HFFc6 (cell line): ENCODE measurements around the gene DMRTC2. TPM values are rescaled to one million over a fixed set of nuclear protein-coding genes. Genes with fewer than 3 reads are reported as not detected.

Experiments
- DNase-seq: peaks from one replicate; pipeline ENCODE4 v3.0.0-alpha.2; 2018
- H3K27ac Mint-ChIP-seq: 2 replicates; pipeline ENCODE4 v1.8.0; 2020; ENCODE audit warnings: mild to moderate bottlenecking, mixed read lengths
- H3K27me3 Mint-ChIP-seq: 2 replicates; pipeline ENCODE4 v1.8.0; 2021; ENCODE audit warnings: mild to moderate bottlenecking, moderate library complexity, mixed read lengths; ENCODE audit not compliant: insufficient read depth
- H3K36me3 Mint-ChIP-seq: 2 replicates; pipeline ENCODE4 v1.8.0; 2021; ENCODE audit warnings: low read depth, mixed read lengths
- H3K4me1 Mint-ChIP-seq: 2 replicates; pipeline ENCODE4 v1.8.0; 2020; ENCODE audit warnings: low read depth, mixed read lengths
- H3K4me3 Mint-ChIP-seq: 2 replicates; pipeline ENCODE4 v1.8.0; 2020; ENCODE audit warnings: mild to moderate bottlenecking, moderate library complexity, mixed read lengths
- H3K9me3 Mint-ChIP-seq: 2 replicates; pipeline ENCODE4 v1.8.0; 2020; ENCODE audit warnings: mild to moderate bottlenecking, mixed read lengths
- CTCF ChIP-seq: fragments of 200-600 bp; sonication (generic); IDR thresholded peaks from 2 replicates; pipeline ENCODE4 v1.5.0; 2021; ENCODE audit warnings: antibody characterized with exemption, mild to moderate bottlenecking
- total RNA-seq, 6 experiments: library from RNA; stranded (reverse); fragmentation: NEBNext Ultra II Directional; extraction: Animal tissue kit (Norgen Biotek cat#: 25700); gene quantifications; 2 replicates in 1 of 6; 3 replicates in 5 of 6; pipeline ENCODE4 v1.2.3, GENCODE V29; 2021

DMRTC2 gene
- total RNA-seq, 6 experiments from 2014 or later = not detected

GRCh38 chr19:41887711-41888382 lies 43.0 kb downstream of the DMRTC2 start:
- 0 out of 2 replicates have a peak, but pooled peaks have one; percentile 9 for TF ChIP-seq CTCF
- H3K4me3 Mint-ChIP-seq = no peak overlapping the region
- H3K27me3 Mint-ChIP-seq = no peaks in the 10 kb centered on the region; the same call in 1 of the 2 replicates
- peak; percentile 62 for DNase-seq
- peak overlapping the region; percentile 61 for H3K27ac Mint-ChIP-seq
- no peaks in the 10 kb centered on the region for H3K9me3 Mint-ChIP-seq
- peaks cover 5% of the 10 kb centered on the region; the same call in 1 of the 2 replicates for H3K36me3 Mint-ChIP-seq
- H3K4me1 Mint-ChIP-seq = peaks cover 38% of the 10 kb centered on the region

GRCh38 chr19:41888926-41889325 lies 44.1 kb downstream of the DMRTC2 start:
- Mint-ChIP-seq H3K27me3 (no peaks in the 10 kb centered on the region; the same call in 1 of the 2 replicates), H3K9me3 (no peaks in the 10 kb centered on the region), H3K36me3 (no peaks in the 10 kb centered on the region; the same call in 1 of the 2 replicates), H3K4me3 (no peak overlapping the region), H3K27ac (no peak overlapping the region), H3K4me1 (peaks cover 33% of the 10 kb centered on the region)
- peak; percentile 26 for TF ChIP-seq CTCF
- no peak for DNase-seq

GRCh38 chr19:41889896-41890295 lies 45.1 kb downstream of the DMRTC2 start:
- Mint-ChIP-seq H3K9me3 (no peaks in the 10 kb centered on the region), H3K27me3 (no peaks in the 10 kb centered on the region; the same call in 1 of the 2 replicates), H3K4me1 (peaks cover 29% of the 10 kb centered on the region), H3K4me3 (no peak overlapping the region), H3K27ac (no peak overlapping the region), H3K36me3 (no peaks in the 10 kb centered on the region; the same call in 1 of the 2 replicates)
- no peak for DNase-seq
- TF ChIP-seq CTCF = no peak

DNA sequence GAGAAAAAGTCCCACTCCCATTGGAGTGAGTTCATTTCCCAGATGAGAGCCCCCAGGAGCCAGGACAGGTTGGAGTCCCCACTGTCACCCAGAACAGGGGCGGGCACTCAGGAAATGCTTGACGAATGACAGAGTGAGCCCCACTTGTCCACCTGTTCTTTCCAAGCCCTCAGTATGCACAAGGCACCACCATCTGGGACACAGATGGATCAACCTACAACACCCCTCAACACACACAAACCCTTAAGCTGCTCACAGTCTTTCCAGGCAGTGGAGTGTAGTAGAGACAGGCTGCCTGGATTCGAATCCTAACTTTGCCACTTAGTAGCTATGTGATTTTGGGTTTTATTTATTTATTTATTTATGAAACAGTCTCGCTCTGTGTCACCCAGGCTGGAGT lies 46.1 kb downstream of the DMRTC2 start:
- peaks cover 24% of the 10 kb centered on the region for H3K4me1 Mint-ChIP-seq
- H3K27ac Mint-ChIP-seq = no peak overlapping the region
- H3K36me3 Mint-ChIP-seq = peaks cover 5% of the 10 kb centered on the region; the same call in 1 of the 2 replicates
- TF ChIP-seq CTCF = no peak
- no peak for DNase-seq
- no peaks in the 10 kb centered on the region; the same call in 1 of the 2 replicates for H3K27me3 Mint-ChIP-seq
- H3K9me3 Mint-ChIP-seq = no peaks in the 10 kb centered on the region
- no peak overlapping the region for H3K4me3 Mint-ChIP-seq

DNA sequence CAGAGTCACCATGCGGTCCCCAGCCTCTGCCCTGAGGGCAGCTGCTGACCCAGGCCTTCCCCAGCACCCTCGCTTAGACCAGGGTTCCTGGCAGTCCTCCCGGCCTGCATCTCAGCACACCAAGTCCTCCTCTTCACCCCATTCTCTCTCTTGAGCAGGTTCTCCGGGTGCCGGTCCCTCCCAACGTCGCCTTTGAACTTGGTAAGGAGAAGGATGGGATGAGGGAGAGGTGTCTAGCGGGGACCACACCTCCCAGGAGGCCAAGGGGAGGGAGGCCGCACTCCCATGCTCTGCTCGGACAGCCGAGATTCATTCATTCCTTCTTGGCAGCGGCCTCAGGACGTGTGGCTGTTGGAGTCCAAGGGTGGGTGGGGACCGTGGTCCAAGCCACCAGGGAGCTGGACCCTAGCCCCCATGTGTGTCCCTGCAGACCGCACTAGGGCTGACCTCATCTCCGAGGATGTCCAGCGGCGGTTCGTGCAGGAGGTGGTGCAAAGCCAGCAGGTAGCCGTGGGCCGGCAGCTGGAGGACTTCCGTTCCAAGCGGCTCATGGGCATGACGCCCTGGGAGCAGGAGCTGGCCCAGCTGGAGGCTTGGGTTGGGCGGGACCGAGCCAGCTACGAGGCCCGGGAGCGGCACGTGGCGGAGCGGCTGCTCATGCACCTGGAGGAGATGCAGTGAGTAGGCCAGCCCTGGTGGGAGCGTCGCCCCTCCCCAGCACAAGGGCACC lies 47.5 kb downstream of the DMRTC2 start:
- Mint-ChIP-seq H3K27me3 (no peaks in the 10 kb centered on the region; the same call in 1 of the 2 replicates), H3K9me3 (no peaks in the 10 kb centered on the region)

More for the DNA sequence above, 47.5 kb downstream of the DMRTC2 start:
- Mint-ChIP-seq H3K4me3 (no peak overlapping the region), H3K4me1 (peaks cover 10% of the 10 kb centered on the region), H3K27ac (no peak overlapping the region), H3K36me3 (peaks cover 5% of the 10 kb centered on the region; the same call in 1 of the 2 replicates)
- no peak for TF ChIP-seq CTCF
- DNase-seq = no peak
